Fibroblast of the aortic adventitia (primary cell): ENCODE measurements around the gene FGF14. TPM values are rescaled to one million over a fixed set of nuclear protein-coding genes. Genes with fewer than 3 reads are reported as not detected.

Experiments
- DNase-seq: peaks from one replicate; pipeline ENCODE4 v3.0.0-alpha.2; 2010; ENCODE audit warnings: low read depth
- H3K4me3 ChIP-seq: 2 replicates; pipeline ENCODE4 v1.5.1; 2011; ENCODE audit warnings: low read depth, mild to moderate bottlenecking, control low read depth, low read length, moderate library complexity
- CTCF ChIP-seq: IDR thresholded peaks from 2 replicates; pipeline ENCODE4 v1.5.1; 2011; ENCODE audit warnings: mild to moderate bottlenecking, low read length, control low read depth, inconsistent platforms; ENCODE audit not compliant: insufficient read depth
- total RNA-seq: library from RNA; depleted of rRNA; stranded (reverse); fragments of >200 nt; gene quantifications from 2 replicates; pipeline ENCODE4 v1.2.3, GENCODE V29; 2012; ENCODE audit warnings: low replicate concordance

Gene FGF14
- total RNA-seq, 1 donor: 1.4 TPM

GRCh38 chr13:102392481-102393209 is 9.2 kb downstream of the FGF14 start:
- DNase-seq: no peak

GRCh38 chr13:102386461-102386860 is 15.4 kb downstream of the FGF14 start:
- DNase-seq: no peak
- no peak for TF ChIP-seq CTCF
- no peak overlapping the region for H3K4me3 ChIP-seq

More at GRCh38 chr13:102392481-102393209, 9.2 kb downstream of the FGF14 start:
- no peak overlapping the region for H3K4me3 ChIP-seq
- TF ChIP-seq CTCF: no peak

- no peak for DNase-seq
- no peak for TF ChIP-seq CTCF
- H3K4me3 ChIP-seq: no peak overlapping the region
Measured at GRCh38 chr13:102380012-102380411, 21.8 kb downstream of the FGF14 start.

- no peak overlapping the region for H3K4me3 ChIP-seq
- no peak for TF ChIP-seq CTCF
- DNase-seq: no peak
Measured at GRCh38 chr13:102376318-102376717, 25.5 kb downstream of the FGF14 start.

GRCh38 chr13:102374726-102375125 is 27.1 kb downstream of the FGF14 start:
- DNase-seq: no peak
- H3K4me3 ChIP-seq: no peak overlapping the region
- no peak for TF ChIP-seq CTCF

- no peak for TF ChIP-seq CTCF
- no peak overlapping the region for H3K4me3 ChIP-seq
- no peak for DNase-seq
Measured at GRCh38 chr13:102374233-102374632, 27.6 kb downstream of the FGF14 start.

- TF ChIP-seq CTCF: no peak
- DNase-seq: no peak
Measured at GRCh38 chr13:102373221-102373620, 28.6 kb downstream of the FGF14 start.

More at GRCh38 chr13:102373221-102373620, 28.6 kb downstream of the FGF14 start:
- no peak overlapping the region for H3K4me3 ChIP-seq
